GM23338 (cell line): ENCODE measurements around the gene PHYHIPL. TPM values are rescaled to one million over a fixed set of nuclear protein-coding genes. Genes with fewer than 3 reads are reported as not detected.

Source experiments
- ATAC-seq: fragments of 200-7000 bp; cut with Tn5 transposase; 3 replicates; pipeline ENCODE4 v1.9.1; 2020
- DNase-seq: peaks from one replicate; pipeline ENCODE4 v3.0.0-alpha.2; 2015; ENCODE audit warnings: low spot score
- H2AFZ ChIP-seq: fragments of 200-600 bp; sonication (generic); 2 replicates; pipeline ENCODE4 v1.8.0; 2016; ENCODE audit warnings: antibody characterized with exemption, mild to moderate bottlenecking, moderate library complexity
- H3F3A ChIP-seq: fragments of 200-600 bp; sonication (generic); replicated peaks from 2 replicates; pipeline ENCODE4 v1.8.0; 2017; ENCODE audit warnings: antibody characterized with exemption, mixed run types, low read depth
- H3K27ac ChIP-seq: fragments of 200-600 bp; sonication (generic); 2 replicates; pipeline ENCODE4 v1.6.1; 2016; ENCODE audit warnings: low read depth
- H3K27me3 ChIP-seq: fragments of 200-600 bp; sonication (generic); 2 replicates; pipeline ENCODE4 v1.8.0; 2016; ENCODE audit warnings: mild to moderate bottlenecking, mixed run types, moderate library complexity; ENCODE audit not compliant: insufficient read depth
- H3K36me3 ChIP-seq: fragments of 200-600 bp; sonication (generic); 2 replicates; pipeline ENCODE4 v1.8.0; 2016; ENCODE audit warnings: mild to moderate bottlenecking; ENCODE audit not compliant: insufficient read depth
- H3K4me1 ChIP-seq: fragments of 200-600 bp; sonication (generic); 2 replicates; pipeline ENCODE4 v1.8.0; 2016; ENCODE audit warnings: mild to moderate bottlenecking, moderate library complexity; ENCODE audit not compliant: insufficient read depth
- H3K4me2 ChIP-seq: fragments of 200-600 bp; sonication (generic); 2 replicates; pipeline ENCODE4 v1.7.1; 2017; ENCODE audit warnings: mixed run types
- H3K4me3 ChIP-seq: fragments of 200-600 bp; sonication (generic); 2 replicates; pipeline ENCODE4 v1.6.1; 2016; ENCODE audit warnings: mixed run types
- H3K79me2 ChIP-seq: fragments of 200-600 bp; sonication (generic); replicated peaks from 2 replicates; pipeline ENCODE4 v1.8.0; 2017; ENCODE audit warnings: mild to moderate bottlenecking; ENCODE audit not compliant: insufficient read depth
- H3K9me2 ChIP-seq: fragments of 200-600 bp; sonication (generic); 2 replicates; pipeline ENCODE4 v1.8.0; 2017; ENCODE audit not compliant: insufficient read depth
- H4K20me1 ChIP-seq: fragments of 200-600 bp; sonication (generic); replicated peaks from 2 replicates; pipeline ENCODE4 v1.8.0; 2017; ENCODE audit warnings: mild to moderate bottlenecking; ENCODE audit not compliant: insufficient read depth
- H3K27ac Mint-ChIP-seq: 2 replicates; pipeline ENCODE4 v1.8.0; 2020; ENCODE audit warnings: inconsistent platforms, mild to moderate bottlenecking, moderate library complexity, mixed read lengths
- H3K27me3 Mint-ChIP-seq: 3 replicates; pipeline ENCODE4 v1.8.0; 2022; ENCODE audit warnings: low read depth, mild to moderate bottlenecking, moderate library complexity, mixed read lengths, inconsistent platforms; ENCODE audit not compliant: insufficient read depth, poor library complexity
- H3K36me3 Mint-ChIP-seq: 3 replicates; pipeline ENCODE4 v1.8.0; 2021; ENCODE audit warnings: low read depth, mild to moderate bottlenecking, inconsistent platforms, moderate library complexity, mixed read lengths
- H3K4me1 Mint-ChIP-seq: 3 replicates; pipeline ENCODE4 v1.8.0; 2020; ENCODE audit warnings: mild to moderate bottlenecking, inconsistent platforms, mixed read lengths
- H3K4me3 Mint-ChIP-seq: 3 replicates; pipeline ENCODE4 v1.8.0; 2021; ENCODE audit warnings: moderate library complexity, mild to moderate bottlenecking, inconsistent platforms, mixed read lengths
- H3K9me3 Mint-ChIP-seq: 3 replicates; pipeline ENCODE4 v1.8.0; 2020; ENCODE audit warnings: moderate library complexity, mild to moderate bottlenecking, inconsistent platforms, mixed read lengths
- ETS1 ChIP-seq: IDR thresholded peaks from 2 replicates; pipeline ENCODE4 v1.6.1; 2016; ENCODE audit warnings: antibody characterized with exemption
- EZH2 ChIP-seq: fragments of 200-600 bp; sonication (generic); IDR thresholded peaks from one replicate; pipeline ENCODE4 v1.8.0; 2017; ENCODE audit warnings: antibody characterized with exemption, mild to moderate bottlenecking, low read depth; ENCODE audit not compliant: unreplicated experiment
- EZH2phosphoT487 ChIP-seq: fragments of 200-600 bp; sonication (generic); IDR thresholded peaks from one replicate; pipeline ENCODE4 v1.8.1; 2018; ENCODE audit warnings: antibody characterized with exemption; ENCODE audit not compliant: unreplicated experiment
- POLR2AphosphoS5 ChIP-seq: IDR thresholded peaks from 2 replicates; pipeline ENCODE4 v1.6.1; 2016; ENCODE audit warnings: antibody characterized with exemption, low read depth
- ZNF331 ChIP-seq: fragments of 250-450 bp; sonication (Bioruptor Pico); IDR thresholded peaks from 2 replicates; pipeline ENCODE4 v1.5.0; 2020; ENCODE audit warnings: low read depth, mild to moderate bottlenecking, moderate library complexity
- ZNF462 ChIP-seq: fragments of 250-450 bp; sonication (Bioruptor Pico); IDR thresholded peaks from 2 replicates; pipeline ENCODE4 v1.5.0; 2020; ENCODE audit warnings: mild to moderate bottlenecking, moderate library complexity
- polyA plus RNA-seq: library from polyadenylated mRNA; unstranded; fragments of >200 nt; fragmentation: Nextera tagmentation; extraction: Ambion mirVana; gene quantifications from 2 replicates; pipeline ENCODE4 v1.2.1, GENCODE V29; 2016
- total RNA-seq: library from RNA; depleted of rRNA; stranded (reverse); fragments of >200 nt; shearing (Covaris generic); gene quantifications from 2 replicates; pipeline ENCODE4 v1.2.3, GENCODE V29; 2014

Gene PHYHIPL
- total and polyA plus RNA-seq, 2 experiments from 2014 or later = 0.24 to 0.27 TPM

GRCh38 chr10:59180689-59181270 is 4.3 kb downstream of the PHYHIPL start:
- peaks cover 2% of the 10 kb centered on the region; the same call in 1 of the 3 replicates for H3K4me1 Mint-ChIP-seq
- no peak overlapping the region for H3K27ac ChIP-seq

More at GRCh38 chr10:59180689-59181270, 4.3 kb downstream of the PHYHIPL start:
- no peaks in the 10 kb centered on the region for H3K9me2 ChIP-seq
- no peaks in the 10 kb centered on the region for H3K36me3 Mint-ChIP-seq
- H3K36me3 ChIP-seq = no peaks in the 10 kb centered on the region
- no peak overlapping the region for H3K4me2 ChIP-seq
- no peak overlapping the region for H3K4me3 Mint-ChIP-seq
- H4K20me1 ChIP-seq = 0 out of 2 replicates have a peak, but pooled peaks cover 2% of the 10 kb centered on the region
- DNase-seq = no peak
- no peak overlapping the region for H2AFZ ChIP-seq
- H3K4me1 ChIP-seq = no peaks in the 10 kb centered on the region
- ATAC-seq = no peak
- peaks cover 28% of the 10 kb centered on the region for H3K27me3 ChIP-seq
- TF ChIP-seq ZNF462 (CRISPR knock-in tag) (no peak), EZH2 (no peak), ETS1 (no peak), POLR2AphosphoS5 (no peak), EZH2phosphoT487 (no peak), ZNF331 (CRISPR knock-in tag) (no peak)
- no peak overlapping the region for H3K4me3 ChIP-seq
- no peaks in the 10 kb centered on the region for H3F3A ChIP-seq
- H3K79me2 ChIP-seq = no peaks in the 10 kb centered on the region
- H3K27ac Mint-ChIP-seq = no peak overlapping the region
- peaks cover 19% of the 10 kb centered on the region for H3K27me3 Mint-ChIP-seq
- 0 out of 3 replicates have a peak, but pooled peaks cover 2% of the 10 kb centered on the region for H3K9me3 Mint-ChIP-seq
